ENCODE measurements around the gene PLPP2.
"Not testable (repeated sequence)": the region's sequence is repeated elsewhere in the genome, so short reads cannot be mapped to it uniquely, and the experiment has no call there.

The PLPP2 gene

GRCh38 chr19:271856-272255 is 19.3 kb downstream of the PLPP2 start:
- no peak for DNase-seq (ENCODE audit: low read depth)

- not testable (repeated sequence) for DNase-seq (ENCODE audit: low read depth)
Observed at GRCh38 chr19:270766-271318, 20.4 kb downstream of the PLPP2 start.

GRCh38 chr19:269241-269640 is 22.0 kb downstream of the PLPP2 start:
- no peak for DNase-seq (ENCODE audit: low read depth)

- no peak for DNase-seq (ENCODE audit: low read depth)
Observed at GRCh38 chr19:262125-262524, 29.1 kb downstream of the PLPP2 start.

- DNase-seq (ENCODE audit: low read depth), result not testable (repeated sequence)
Observed at GRCh38 chr19:256804-257203, 34.4 kb downstream of the PLPP2 start.

GRCh38 chr19:252421-253186 is 38.6 kb downstream of the PLPP2 start:
- not testable (repeated sequence) for DNase-seq (ENCODE audit: low read depth)

- no peak for DNase-seq (ENCODE audit: low read depth)
Observed at GRCh38 chr19:246551-246950, 44.7 kb downstream of the PLPP2 start.

- DNase-seq (ENCODE audit: low read depth), result not testable (repeated sequence)
Observed at GRCh38 chr19:245900-246299, 45.3 kb downstream of the PLPP2 start.

- no peak for DNase-seq (ENCODE audit: low read depth)
Observed at GRCh38 chr19:245457-245856, 45.7 kb downstream of the PLPP2 start.
